GM10847 (cell line): ENCODE results near the gene SNX9.

ENCODE experiments used
- POLR2A ChIP-seq: IDR thresholded peaks from 2 replicates; pipeline ENCODE4 v1.6.1; 2011; ENCODE audit not compliant: insufficient read length; ENCODE audit errors: extremely low read depth

Gene SNX9

DNA sequence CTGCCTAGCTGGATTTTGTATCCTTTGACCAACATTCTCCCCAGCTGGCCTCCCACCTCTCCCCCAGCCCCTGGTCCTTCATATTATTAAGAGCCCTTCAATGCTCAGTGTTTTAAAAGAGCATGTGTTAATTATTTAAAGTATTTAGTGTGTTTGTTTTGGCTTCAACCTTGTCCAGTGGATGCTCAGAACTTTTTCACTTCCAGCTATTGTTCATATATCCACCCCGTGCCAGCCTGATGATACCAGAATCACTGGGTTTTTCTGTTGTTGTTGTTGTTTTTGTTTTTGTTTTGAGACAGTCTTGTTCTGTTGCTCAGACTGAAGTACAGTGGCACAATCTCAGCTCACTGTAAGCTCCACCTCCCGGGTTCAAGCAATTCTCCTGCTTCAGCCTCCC lies 30.4 kb upstream of the SNX9 start:
- TF ChIP-seq POLR2A = no peak

DNA sequence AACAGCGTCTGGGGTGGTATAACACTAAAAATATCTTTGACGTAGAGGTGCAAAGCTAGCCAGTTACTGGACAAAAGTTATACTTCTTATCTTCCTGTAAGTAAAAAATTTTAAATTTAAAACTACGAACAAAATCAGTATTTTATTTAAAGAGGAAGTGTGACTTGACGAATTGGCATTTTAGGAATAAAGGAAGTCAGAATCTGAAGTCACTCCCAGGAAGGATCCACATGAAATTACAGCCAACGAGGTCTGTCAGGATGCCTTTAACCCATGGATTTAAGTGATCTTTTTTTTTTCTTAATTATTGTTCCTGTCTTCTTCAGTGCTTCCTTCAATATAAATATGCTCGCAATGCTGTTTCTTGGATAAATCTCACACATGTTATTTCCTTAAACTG lies 27.2 kb upstream of the SNX9 start:
- no peak for TF ChIP-seq POLR2A

GRCh38 chr6:157798851-157799250 lies 24.2 kb upstream of the SNX9 start:
- TF ChIP-seq POLR2A = no peak

- TF ChIP-seq POLR2A = no peak
These were observed 22.4 kb upstream of the SNX9 start for GRCh38 chr6:157800420-157801237.

- no peak for TF ChIP-seq POLR2A
These were observed 18.4 kb upstream of the SNX9 start for GRCh38 chr6:157804448-157805327.

DNA sequence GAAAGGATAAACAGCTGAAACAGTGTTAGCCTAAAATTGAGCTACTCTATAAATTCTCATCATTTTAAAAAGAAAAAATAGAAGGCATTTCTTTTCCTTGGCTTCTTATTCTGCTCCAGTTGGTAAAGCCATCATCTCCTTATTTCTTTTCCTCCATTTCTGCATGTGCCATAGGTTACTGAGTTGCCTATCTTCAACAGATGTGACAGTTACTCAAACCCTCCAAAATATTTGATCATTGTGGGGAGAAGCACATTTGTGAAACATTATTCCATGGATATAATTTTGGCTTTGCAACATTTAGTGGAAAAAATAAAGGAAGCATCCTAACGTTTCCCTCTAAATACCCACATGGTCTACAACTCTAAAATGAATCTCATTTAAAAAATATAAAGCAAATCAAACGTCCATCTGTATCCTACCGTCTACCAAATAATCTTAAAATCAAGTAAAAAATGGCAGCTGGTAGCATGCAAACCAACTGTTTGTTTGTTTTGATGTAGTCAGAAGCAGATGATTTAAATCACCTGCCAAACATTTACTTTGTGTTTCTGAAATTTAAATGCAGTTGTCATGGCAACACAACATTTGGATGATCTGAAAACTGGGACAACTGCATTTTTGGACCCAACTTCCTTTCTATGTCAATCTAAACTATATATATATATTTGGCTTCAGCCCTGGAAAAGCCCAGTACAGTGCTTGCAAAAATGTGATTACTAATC lies 16.8 kb upstream of the SNX9 start:
- TF ChIP-seq POLR2A = no peak

DNA sequence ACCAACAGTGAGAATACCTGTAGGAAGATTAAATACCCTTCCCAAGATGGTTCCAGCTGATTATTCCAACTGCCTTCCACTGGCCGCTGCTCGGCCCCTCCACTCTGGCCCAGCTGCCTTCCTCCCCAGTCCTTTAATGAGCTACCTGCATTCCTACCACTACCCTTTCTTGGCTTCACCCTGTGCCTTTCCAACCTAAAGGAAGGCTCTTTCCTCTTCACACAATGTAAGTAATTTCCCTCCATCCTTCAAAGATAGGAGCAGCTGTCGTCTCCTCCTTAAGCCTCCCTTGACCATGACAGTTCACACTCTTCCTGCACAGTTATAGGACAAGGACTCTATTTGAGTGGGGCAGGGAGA lies 16.2 kb upstream of the SNX9 start:
- TF ChIP-seq POLR2A = no peak

GRCh38 chr6:157808405-157808950 lies 14.6 kb upstream of the SNX9 start:
- TF ChIP-seq POLR2A = no peak

- no peak for TF ChIP-seq POLR2A
These were observed 13.4 kb upstream of the SNX9 start for GRCh38 chr6:157809613-157810012.

- TF ChIP-seq POLR2A = no peak
These were observed 11.9 kb upstream of the SNX9 start for GRCh38 chr6:157811137-157811475.

- TF ChIP-seq POLR2A = no peak
These were observed 11.4 kb upstream of the SNX9 start for GRCh38 chr6:157811476-157812173.

GRCh38 chr6:157812425-157813171 lies 10.4 kb upstream of the SNX9 start:
- TF ChIP-seq POLR2A = no peak

GRCh38 chr6:157813191-157813590 lies 9.9 kb upstream of the SNX9 start:
- TF ChIP-seq POLR2A = no peak

DNA sequence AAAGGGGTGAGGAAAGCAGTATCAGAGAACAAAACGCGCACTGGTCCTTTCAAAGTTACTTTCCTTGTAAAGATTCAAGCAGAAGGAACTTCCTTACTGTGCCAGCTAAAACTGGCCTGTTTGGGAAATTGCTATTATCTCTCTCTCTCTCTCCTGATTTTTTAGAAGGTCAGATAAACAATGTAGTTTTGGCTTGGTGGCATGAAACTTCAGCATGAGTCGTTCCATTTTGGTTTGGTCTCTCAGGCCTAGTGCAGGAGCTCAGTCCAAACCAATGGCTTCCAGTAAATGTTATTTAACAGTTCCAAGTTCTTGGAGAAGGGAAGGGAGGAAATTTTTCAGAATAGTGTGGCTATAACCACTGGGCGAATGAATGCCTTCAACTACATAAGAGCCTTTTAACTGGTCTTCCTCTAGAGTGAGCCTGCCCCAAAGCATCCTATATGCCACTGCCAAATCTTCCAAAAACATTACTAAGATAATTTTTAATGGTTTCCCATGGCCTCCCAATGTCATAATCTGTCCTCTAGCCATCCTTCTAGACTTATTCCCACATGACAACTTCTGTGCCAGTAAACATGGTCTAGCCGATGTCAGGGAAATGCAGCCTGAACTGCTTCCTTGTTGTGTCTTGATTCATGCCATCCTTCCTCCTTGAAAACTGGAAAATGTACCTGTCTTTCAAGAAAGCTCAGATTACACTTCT lies 9.1 kb upstream of the SNX9 start:
- TF ChIP-seq POLR2A = no peak
